ENCODE results near the gene HGS.

Gene HGS

DNA sequence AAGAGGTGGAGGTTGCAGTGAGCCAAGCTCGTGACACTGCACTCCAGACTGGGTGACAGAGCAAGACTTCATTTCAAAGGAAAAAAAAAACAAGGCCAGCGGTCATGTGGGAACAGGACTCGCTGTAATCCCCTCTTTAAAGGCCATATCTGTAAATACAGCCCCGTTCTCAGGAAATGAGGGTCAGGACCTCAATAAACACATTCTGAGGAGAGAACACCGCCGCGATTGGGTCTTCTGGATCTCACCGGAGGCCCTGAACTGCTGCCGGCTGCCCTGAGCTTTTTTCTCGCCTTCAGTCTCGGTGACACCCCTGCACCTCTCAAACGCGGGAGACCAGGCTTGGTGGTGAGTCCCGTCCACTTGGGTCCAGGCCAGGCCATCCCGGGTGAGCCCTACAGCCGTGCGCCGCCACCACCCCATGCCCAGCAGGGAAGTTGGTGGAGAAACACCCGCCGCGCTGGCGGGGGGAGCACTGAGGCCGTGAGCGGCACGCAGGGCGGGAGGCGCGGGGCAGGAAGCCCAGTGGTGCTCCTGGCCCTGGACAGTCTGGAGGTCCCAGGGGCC, 56.7 kb downstream of the HGS start:
- Histone ChIP-seq H3K27ac (no peak overlapping the region), H3K4me3 (no peak overlapping the region), H3K27me3 (no peaks in the 10 kb centered on the region), H3K36me3 (no peaks in the 10 kb centered on the region), H3K4me2 (no peak overlapping the region), H3K9me3 (no peaks in the 10 kb centered on the region), H3K9ac (no peak overlapping the region), H3K4me1 (peaks cover 31% of the 10 kb centered on the region), H4K20me1 (no peaks in the 10 kb centered on the region)
- no peak for TF ChIP-seq Cebpa-rat (IDR thresholded peaks at IDR 0.05)

- no peak overlapping the region for H3K4me3 ChIP-seq
- H3K9ac ChIP-seq, result no peak overlapping the region
- H3K36me3 ChIP-seq, result no peaks in the 10 kb centered on the region
- no peaks in the 10 kb centered on the region for H4K20me1 ChIP-seq
- H3K9me3 ChIP-seq, result no peaks in the 10 kb centered on the region
- no peaks in the 10 kb centered on the region for H3K27me3 ChIP-seq
- H3K4me2 ChIP-seq, result no peak overlapping the region
- peaks cover 26% of the 10 kb centered on the region for H3K4me1 ChIP-seq
- no peak overlapping the region for H3K27ac ChIP-seq
- TF ChIP-seq Cebpa-rat (IDR thresholded peaks at IDR 0.05), result no peak
These were observed 57.3 kb downstream of the HGS start for GRCh38 chr17:81741049-81741593.

GRCh38 chr17:81741594-81742452, 58.0 kb downstream of the HGS start:
- Histone ChIP-seq H3K4me1 (peaks cover 19% of the 10 kb centered on the region), H4K20me1 (no peaks in the 10 kb centered on the region), H3K9ac (no peak overlapping the region), H3K36me3 (no peaks in the 10 kb centered on the region), H3K4me2 (no peak overlapping the region), H3K27ac (no peak overlapping the region), H3K4me3 (no peak overlapping the region), H3K27me3 (no peaks in the 10 kb centered on the region), H3K9me3 (no peaks in the 10 kb centered on the region)
- no peak for TF ChIP-seq Cebpa-rat (IDR thresholded peaks at IDR 0.05)
